WTC11 (cell line): ENCODE results near the gene IL5. TPM values are rescaled to one million over a fixed set of nuclear protein-coding genes. Genes with fewer than 3 reads are reported as not detected.

Experiments
- ATAC-seq: fragments of 200-7000 bp; cut with Tn5 transposase; 2 replicates; pipeline ENCODE4 v1.10.0; 2021; ENCODE audit warnings: mild to moderate bottlenecking, moderate library complexity
- CTCF ChIA-PET: fragments of 300-600 bp; sonication (Branson Sonifier 250); formaldehyde crosslinking; loops from one replicate; lab custom pipeline; 2021; ENCODE audit warnings: antibody characterized with exemption; lab: Charles Lee
- POLR2A ChIA-PET: fragments of 350-600 bp; sonication (Branson Sonifier 250); formaldehyde crosslinking; loops from one replicate; lab custom pipeline; 2021; ENCODE audit warnings: antibody characterized with exemption; lab: Charles Lee
- DNase-seq: peaks from one replicate; pipeline ENCODE4 v3.0.0; 2021; ENCODE audit warnings: low spot score
- H3K27ac Mint-ChIP-seq: 2 replicates; pipeline ENCODE4 v1.8.0; 2021; ENCODE audit warnings: mixed read lengths
- H3K27me3 Mint-ChIP-seq: 2 replicates; pipeline ENCODE4 v1.8.0; 2021; ENCODE audit warnings: low read depth, mild to moderate bottlenecking, moderate library complexity, mixed read lengths
- H3K36me3 Mint-ChIP-seq: 2 replicates; pipeline ENCODE4 v1.8.0; 2021; ENCODE audit warnings: mixed read lengths
- H3K4me1 Mint-ChIP-seq: 2 replicates; pipeline ENCODE4 v1.8.0; 2022; ENCODE audit warnings: mixed read lengths
- H3K4me3 Mint-ChIP-seq: 2 replicates; pipeline ENCODE4 v1.8.0; 2021; ENCODE audit warnings: mild to moderate bottlenecking, moderate library complexity, mixed read lengths
- H3K9me3 Mint-ChIP-seq: 2 replicates; pipeline ENCODE4 v1.8.0; 2021; ENCODE audit warnings: mixed read lengths
- AFF4 ChIP-seq: sonication (generic); formaldehyde crosslinking; IDR thresholded peaks from 2 replicates; pipeline ENCODE4 v1.8.1; 2023; ENCODE audit warnings: mild to moderate bottlenecking, missing genetic modification reagents, borderline replicate concordance
- ARID4B ChIP-seq: sonication (generic); formaldehyde crosslinking; IDR thresholded peaks from 2 replicates; pipeline ENCODE4 v1.8.0; 2023; ENCODE audit warnings: missing genetic modification reagents, mild to moderate bottlenecking, borderline replicate concordance
- ATF1 ChIP-seq: sonication (generic); formaldehyde crosslinking; IDR thresholded peaks from 2 replicates; pipeline ENCODE4 v1.8.1; 2023; ENCODE audit warnings: mild to moderate bottlenecking, moderate library complexity, missing genetic modification reagents
- CTCF ChIP-seq: fragments of 200-600 bp; IDR thresholded peaks from 2 replicates; pipeline ENCODE4 v1.8.0; 2022; ENCODE audit warnings: antibody characterized with exemption
- E2F5 ChIP-seq: sonication (generic); formaldehyde crosslinking; IDR thresholded peaks from 2 replicates; pipeline ENCODE4 v1.8.1; 2022; ENCODE audit warnings: mild to moderate bottlenecking, moderate library complexity, missing genetic modification reagents
- FOXJ3 ChIP-seq: sonication (generic); formaldehyde crosslinking; IDR thresholded peaks from 2 replicates; pipeline ENCODE4 v1.9.0; 2021; ENCODE audit warnings: missing genetic modification reagents, mild to moderate bottlenecking, borderline replicate concordance
- GRHL2 ChIP-seq: fragments of 250-450 bp; sonication (Bioruptor Pico); IDR thresholded peaks from 2 replicates; pipeline ENCODE4 v1.8.0; 2022; ENCODE audit warnings: mild to moderate bottlenecking, moderate library complexity; ENCODE audit not compliant: insufficient replicate concordance, severe bottlenecking
- OVOL2 ChIP-seq: fragments of 250-450 bp; sonication (Bioruptor Pico); IDR thresholded peaks from 2 replicates; pipeline ENCODE4 v1.9.0; 2021; ENCODE audit warnings: mild to moderate bottlenecking, borderline replicate concordance
- RELA ChIP-seq: sonication (generic); formaldehyde crosslinking; IDR thresholded peaks from 2 replicates; pipeline ENCODE4 v1.8.1; 2022; ENCODE audit warnings: missing genetic modification reagents, mild to moderate bottlenecking, borderline replicate concordance
- RORB ChIP-seq: fragments of 250-450 bp; sonication (Bioruptor Pico); IDR thresholded peaks from 2 replicates; pipeline ENCODE4 v1.9.0; 2021; ENCODE audit warnings: mild to moderate bottlenecking
- SP1 ChIP-seq: sonication (generic); formaldehyde crosslinking; conservative IDR thresholded peaks from 2 replicates; pipeline ENCODE4 v1.8.1; 2022; ENCODE audit warnings: missing genetic modification reagents
- TEAD4 ChIP-seq: sonication (generic); formaldehyde crosslinking; IDR thresholded peaks from 2 replicates; pipeline ENCODE4 v1.8.0; 2022; ENCODE audit warnings: mild to moderate bottlenecking, missing genetic modification reagents
- TP53 ChIP-seq: sonication (generic); formaldehyde crosslinking; IDR thresholded peaks from 2 replicates; pipeline ENCODE4 v1.8.1; 2023; ENCODE audit warnings: mild to moderate bottlenecking, missing genetic modification reagents
- USF1 ChIP-seq: sonication (generic); formaldehyde crosslinking; IDR thresholded peaks from 2 replicates; pipeline ENCODE4 v1.8.0; 2022; ENCODE audit warnings: mild to moderate bottlenecking, missing genetic modification reagents
- ZBTB43 ChIP-seq: sonication (generic); formaldehyde crosslinking; IDR thresholded peaks from 2 replicates; pipeline ENCODE4 v1.8.1; 2023; ENCODE audit warnings: mild to moderate bottlenecking, missing genetic modification reagents
- ZNF138 ChIP-seq: sonication (generic); formaldehyde crosslinking; conservative IDR thresholded peaks from 2 replicates; pipeline ENCODE4 v1.8.1; 2022; ENCODE audit warnings: mild to moderate bottlenecking, moderate library complexity, missing genetic modification reagents
- total RNA-seq: library from RNA; stranded (reverse); gene quantifications from 3 replicates; pipeline ENCODE4 v1.2.3, GENCODE V29; 2021
- TF ChIP-seq, protein P1 (sequence below): sonication (generic); formaldehyde crosslinking; IDR thresholded peaks from 2 replicates; pipeline ENCODE4 v1.8.1; 2022; ENCODE audit warnings: low read depth, mild to moderate bottlenecking, moderate library complexity, missing genetic modification reagents, borderline replicate concordance
- TF ChIP-seq, protein P2 (sequence below): sonication (generic); formaldehyde crosslinking; IDR thresholded peaks from 2 replicates; pipeline ENCODE4 v1.8.0; 2022; ENCODE audit warnings: mild to moderate bottlenecking, missing genetic modification reagents
- TF ChIP-seq, protein P3 (sequence below): fragments of 250-450 bp; sonication (Bioruptor Pico); IDR thresholded peaks from 2 replicates; pipeline ENCODE4 v1.9.0; 2021; ENCODE audit warnings: mild to moderate bottlenecking

IL5 gene
- total RNA-seq, 1 experiment from 2014 or later = not detected

DNA sequence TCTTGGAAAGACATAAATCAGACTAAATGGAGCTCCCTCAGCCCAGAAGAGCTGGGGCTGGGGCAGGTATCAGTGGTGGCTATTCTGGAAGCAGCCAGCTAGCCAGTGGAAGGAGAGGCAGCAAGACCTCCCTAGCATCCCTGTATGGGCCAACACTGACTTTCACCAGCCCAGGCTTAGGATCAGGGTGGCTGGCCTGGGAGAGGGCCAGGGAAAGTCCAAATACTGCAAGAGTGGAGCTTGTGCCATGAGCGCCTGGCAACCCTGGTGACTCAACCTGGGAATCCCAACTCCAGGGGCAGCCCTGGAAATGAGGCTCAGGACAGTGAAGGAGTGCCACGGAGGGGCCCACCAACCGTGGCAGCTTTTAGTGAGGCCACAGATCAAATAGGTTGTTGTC is 45.2 kb downstream of the IL5 start:
- Mint-ChIP-seq H3K36me3 (no peaks in the 10 kb centered on the region), H3K9me3 (no peaks in the 10 kb centered on the region), H3K4me3 (no peak overlapping the region), H3K27me3 (peaks cover 9% of the 10 kb centered on the region), H3K4me1 (peaks cover 16% of the 10 kb centered on the region), H3K27ac (no peak overlapping the region)
- ATAC-seq (no peak), DNase-seq (no peak)
- ChIA-PET POLR2A (no interaction called here), CTCF (interaction anchor here (1.7 to 4.3 kb wide), 5 partner anchors 7 to 111 kb away, joined by 7 to 27 read pairs (median 15); no protein-coding TSS in a partner anchor)
- no peak for TF ChIP-seq OVOL2 (CRISPR knock-in tag)
- no peak for TF ChIP-seq E2F5 (CRISPR knock-in tag)
- no peak for TF ChIP-seq CTCF
- TF ChIP-seq, protein P1, sequence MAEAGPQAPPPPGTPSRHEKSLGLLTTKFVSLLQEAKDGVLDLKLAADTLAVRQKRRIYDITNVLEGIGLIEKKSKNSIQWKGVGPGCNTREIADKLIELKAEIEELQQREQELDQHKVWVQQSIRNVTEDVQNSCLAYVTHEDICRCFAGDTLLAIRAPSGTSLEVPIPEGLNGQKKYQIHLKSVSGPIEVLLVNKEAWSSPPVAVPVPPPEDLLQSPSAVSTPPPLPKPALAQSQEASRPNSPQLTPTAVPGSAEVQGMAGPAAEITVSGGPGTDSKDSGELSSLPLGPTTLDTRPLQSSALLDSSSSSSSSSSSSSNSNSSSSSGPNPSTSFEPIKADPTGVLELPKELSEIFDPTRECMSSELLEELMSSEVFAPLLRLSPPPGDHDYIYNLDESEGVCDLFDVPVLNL (CRISPR knock-in tag) = no peak
- TF ChIP-seq ZNF138 (CRISPR knock-in tag) = no peak
- TF ChIP-seq ZBTB43 (CRISPR knock-in tag) = no peak
- TF ChIP-seq TEAD4 = no peak
- TF ChIP-seq FOXJ3 (CRISPR knock-in tag) = no peak
- no peak for TF ChIP-seq ARID4B (CRISPR knock-in tag)

DNA sequence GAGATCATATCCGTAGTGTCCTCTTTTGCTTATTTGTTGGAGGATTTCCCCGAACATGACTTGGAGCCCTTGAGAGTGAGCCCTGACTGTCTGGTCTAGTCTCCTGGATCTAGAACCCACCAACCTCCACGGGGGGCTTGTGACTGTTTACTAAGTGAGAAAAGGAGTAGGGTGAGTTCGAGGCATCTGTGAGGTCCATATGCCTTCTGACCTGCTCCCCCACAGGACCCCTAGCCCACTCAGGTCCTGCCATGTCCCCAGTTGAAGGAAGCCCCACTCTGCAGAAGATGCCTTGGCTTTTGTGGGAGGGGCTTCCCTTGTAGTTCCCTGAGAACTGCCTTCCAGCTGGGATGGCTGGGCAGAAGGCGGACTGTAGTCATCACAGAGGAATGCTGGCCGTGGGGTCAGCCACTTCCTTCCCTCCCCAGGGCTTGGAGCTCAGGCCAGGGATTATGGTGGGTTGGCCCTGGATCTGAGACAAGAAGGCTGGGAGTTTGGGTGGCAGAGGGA is 45.8 kb downstream of the IL5 start:
- DNase-seq = no peak
- CTCF ChIA-PET = interaction anchor here (1.2 to 4.3 kb wide), 8 partner anchors 8 to 323 kb away, joined by 4 to 27 read pairs (median 11); no protein-coding TSS in a partner anchor
- TF ChIP-seq ATF1 (CRISPR knock-in tag) = no peak
- no peak for TF ChIP-seq USF1 (CRISPR knock-in tag)
- no peak for TF ChIP-seq RELA (CRISPR knock-in tag)
- TF ChIP-seq, protein P2, sequence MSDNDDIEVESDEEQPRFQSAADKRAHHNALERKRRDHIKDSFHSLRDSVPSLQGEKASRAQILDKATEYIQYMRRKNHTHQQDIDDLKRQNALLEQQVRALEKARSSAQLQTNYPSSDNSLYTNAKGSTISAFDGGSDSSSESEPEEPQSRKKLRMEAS = no peak
- TF ChIP-seq, protein P3, sequence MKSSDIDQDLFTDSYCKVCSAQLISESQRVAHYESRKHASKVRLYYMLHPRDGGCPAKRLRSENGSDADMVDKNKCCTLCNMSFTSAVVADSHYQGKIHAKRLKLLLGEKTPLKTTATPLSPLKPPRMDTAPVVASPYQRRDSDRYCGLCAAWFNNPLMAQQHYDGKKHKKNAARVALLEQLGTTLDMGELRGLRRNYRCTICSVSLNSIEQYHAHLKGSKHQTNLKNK (CRISPR knock-in tag) = no peak
- TF ChIP-seq AFF4 (CRISPR knock-in tag) = no peak
- TF ChIP-seq RORB (CRISPR knock-in tag) = no peak
- TF ChIP-seq SP1 (CRISPR knock-in tag) = no peak
- TF ChIP-seq OVOL2 (CRISPR knock-in tag) = no peak
- TF ChIP-seq GRHL2 (CRISPR knock-in tag) = no peak
- no peak for TF ChIP-seq TP53 (CRISPR knock-in tag)

More for the DNA sequence above, 45.8 kb downstream of the IL5 start:
- POLR2A ChIA-PET = interaction anchor here (0.6 kb wide), 1 partner anchor 1865 kb away, joined by 5 read pairs; no protein-coding TSS in a partner anchor
- H3K4me3 Mint-ChIP-seq = peak overlapping the region; percentile 85
- no peaks in the 10 kb centered on the region for H3K36me3 Mint-ChIP-seq
- H3K4me1 Mint-ChIP-seq = peaks cover 16% of the 10 kb centered on the region
- peaks cover 13% of the 10 kb centered on the region for H3K27me3 Mint-ChIP-seq
- H3K9me3 Mint-ChIP-seq = no peaks in the 10 kb centered on the region
- peak overlapping the region; percentile 57; the same call in 1 of the 2 replicates for H3K27ac Mint-ChIP-seq
- ATAC-seq = no peak
